ENCODE measurements around the gene LRMDA.

GRCh38 chr10:76456197-76456596 lies 1024.8 kb downstream of the LRMDA start:
- TF ChIP-seq CTCF (conservative IDR thresholded peaks at IDR 0.05; ENCODE audit: low read depth, low read length) (no peak), POLR2A (IDR thresholded peaks at IDR 0.05; ENCODE audit: low read depth, low read length) (no peak), SMC3 (IDR thresholded peaks at IDR 0.05; ENCODE audit: low read depth, low read length) (no peak), NFE2L2 (IDR thresholded peaks at IDR 0.05; ENCODE audit: low read depth, low read length) (no peak), CEBPB (IDR thresholded peaks at IDR 0.05; ENCODE audit: low read depth, low read length) (no peak), RAD21 (IDR thresholded peaks at IDR 0.05; ENCODE audit: low read length) (no peak), RCOR1 (IDR thresholded peaks at IDR 0.05; ENCODE audit: insufficient replicate concordance, low read length) (no peak), RFX5 (IDR thresholded peaks at IDR 0.05; ENCODE audit: low read depth, low read length) (no peak), BHLHE40 (IDR thresholded peaks at IDR 0.05; ENCODE audit: low read depth, low read length) (no peak), MXI1 (IDR thresholded peaks at IDR 0.05; ENCODE audit: borderline replicate concordance, low read depth, low read length) (no peak), FOS (IDR thresholded peaks at IDR 0.05; ENCODE audit: low read depth, low read length) (no peak), USF2 (IDR thresholded peaks at IDR 0.05; ENCODE audit: low read depth, low read length) (peak; percentile 41; the same call in 1 of the 2 replicates), MAFK (IDR thresholded peaks at IDR 0.05; ENCODE audit: low read depth, low read length) (no peak)

Data from IMR-90 (cell line).